ENCODE results near the gene LCOR.
"Not testable (repeated sequence)": the region's sequence is repeated elsewhere in the genome, so short reads cannot be mapped to it uniquely, and the experiment has no call there.

Gene LCOR

DNA sequence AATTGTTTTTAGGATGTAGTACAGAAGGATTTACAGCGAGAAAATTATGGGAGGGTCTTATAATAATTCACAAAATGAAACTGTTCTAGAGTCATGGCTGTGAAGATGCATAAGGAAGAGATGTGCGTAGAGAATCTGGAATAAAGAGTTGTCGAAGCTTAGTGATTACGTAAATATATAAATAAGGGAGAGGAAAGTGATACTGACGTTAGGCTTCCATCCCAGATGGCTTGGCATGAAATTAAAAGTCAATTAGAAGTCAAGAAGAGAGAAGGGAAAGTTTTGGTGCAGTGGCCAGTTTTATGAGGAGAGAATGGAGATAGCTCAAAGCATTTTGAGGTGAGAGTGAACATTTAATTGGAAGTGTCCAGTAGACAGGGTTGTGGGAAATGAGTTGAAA, 85.5 kb downstream of the LCOR start:
- peaks cover 22% of the 10 kb centered on the region for H3K4me1 ChIP-seq
- no peaks in the 10 kb centered on the region for H3K36me3 ChIP-seq (replicated peaks)
- DNase-seq (ENCODE audit: low spot score in 2 of 2), result no peak
- H3K27me3 ChIP-seq (ENCODE audit: low read depth), result no peaks in the 10 kb centered on the region
- H3K4me3 ChIP-seq, result no peak overlapping the region
- H3K9me3 ChIP-seq, result no peaks in the 10 kb centered on the region
- in situ Hi-C loops (cut with MboI; ENCODE audit: low sequenced_read_pairs), result no loop called here

DNA sequence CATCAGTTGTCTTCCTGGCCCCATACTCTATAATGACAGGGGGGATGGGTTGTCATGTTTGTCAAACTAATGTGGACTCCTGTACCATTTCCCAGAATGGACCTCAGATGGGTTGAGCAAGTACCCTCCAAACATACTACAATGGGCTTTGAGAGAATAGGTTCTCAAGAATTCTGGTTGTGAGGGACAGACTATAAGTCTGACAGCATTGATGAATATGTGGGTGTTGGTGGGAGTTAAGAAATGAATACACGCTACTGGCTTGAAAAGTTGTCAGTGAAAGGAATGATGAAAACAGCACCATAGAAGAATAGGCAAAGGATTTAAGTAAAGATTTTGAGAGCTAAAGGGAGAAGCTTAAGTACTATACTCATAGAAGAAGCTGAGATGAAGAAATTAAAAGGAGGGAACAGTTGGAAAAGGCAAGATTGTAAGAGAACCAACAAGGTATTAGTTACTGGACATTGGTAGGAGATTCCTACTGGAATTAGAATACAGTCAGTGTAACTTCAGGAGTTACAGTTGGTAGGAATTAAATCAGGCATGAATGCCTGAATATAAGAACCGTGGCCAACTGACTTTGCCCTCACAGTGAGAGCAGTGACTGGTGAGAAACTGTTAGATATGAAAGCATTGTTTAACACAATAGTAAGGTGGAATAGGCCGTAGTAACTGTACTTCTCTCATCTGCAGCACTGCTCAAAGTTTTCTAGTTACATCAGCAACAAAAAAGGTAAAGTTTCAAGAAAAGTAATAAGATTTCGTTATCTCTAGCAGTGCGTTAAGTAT, 86.3 kb downstream of the LCOR start:
- Histone ChIP-seq H3K9me3 (no peaks in the 10 kb centered on the region), H3K4me3 (no peak overlapping the region), H3K36me3 (replicated peaks) (no peaks in the 10 kb centered on the region), H3K4me1 (peaks cover 22% of the 10 kb centered on the region), H3K27me3 (ENCODE audit: low read depth) (no peaks in the 10 kb centered on the region)
- peak in 1 of 2 experiments; percentile 17 for DNase-seq (ENCODE audit: low spot score in 2 of 2)
- in situ Hi-C loops (cut with MboI; ENCODE audit: low sequenced_read_pairs), result no loop called here

DNA sequence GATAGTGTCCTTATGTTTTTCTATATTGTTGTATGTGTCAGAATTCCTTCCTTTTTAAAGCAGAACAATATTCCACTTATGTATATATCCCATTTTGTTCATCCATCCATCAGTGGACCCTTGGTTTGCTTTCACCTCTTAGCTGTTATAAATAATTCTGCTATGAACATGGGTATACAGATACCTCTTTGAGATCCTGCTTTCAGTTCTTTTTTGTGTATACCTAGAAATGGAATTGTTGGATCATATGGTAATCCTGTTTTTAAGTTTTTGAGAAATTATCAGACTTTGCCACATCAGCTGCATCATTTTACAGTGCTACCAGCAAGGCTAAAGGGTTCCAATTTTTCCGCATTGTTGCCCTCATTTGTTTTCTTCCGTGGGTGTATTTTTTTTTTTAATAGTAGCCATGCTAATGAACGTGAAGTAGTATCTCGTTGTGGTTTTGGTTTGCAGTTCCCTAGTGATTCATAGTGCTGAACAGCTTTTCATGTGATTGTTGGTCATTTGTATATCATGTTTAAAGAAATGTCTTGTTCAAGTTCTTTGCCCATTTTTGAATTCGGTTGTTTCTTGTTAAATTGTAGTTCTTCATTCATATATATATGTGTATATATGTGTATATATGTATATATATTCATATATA, 87.8 kb downstream of the LCOR start:
- H3K36me3 ChIP-seq (replicated peaks), result no peaks in the 10 kb centered on the region
- no peaks in the 10 kb centered on the region for H3K9me3 ChIP-seq
- in situ Hi-C loops (cut with MboI; ENCODE audit: low sequenced_read_pairs), result no loop called here
- peaks cover 22% of the 10 kb centered on the region for H3K4me1 ChIP-seq
- H3K27me3 ChIP-seq (ENCODE audit: low read depth), result no peaks in the 10 kb centered on the region
- DNase-seq (ENCODE audit: low spot score in 2 of 2), result no peak
- H3K4me3 ChIP-seq, result no peak overlapping the region

DNA sequence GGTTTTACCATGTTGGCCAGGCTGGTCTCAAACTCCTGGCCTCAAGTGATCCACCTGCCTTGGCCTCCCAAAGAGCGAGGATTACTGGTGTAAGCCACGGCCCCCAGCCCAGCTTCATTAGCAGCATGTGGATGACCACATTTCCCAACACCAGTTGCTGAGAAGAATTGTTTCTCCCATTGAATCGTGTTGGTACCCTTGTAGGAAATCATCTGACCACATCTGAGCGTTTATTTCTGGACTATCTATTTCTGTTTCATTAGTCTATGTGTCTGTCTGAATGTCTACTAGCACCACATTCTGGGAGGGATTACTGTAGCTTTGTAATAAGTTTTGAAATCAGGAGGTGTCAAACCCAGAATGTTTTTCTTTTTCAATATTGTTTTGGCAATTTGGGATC, 89.6 kb downstream of the LCOR start:
- H3K9me3 ChIP-seq, result no peaks in the 10 kb centered on the region
- DNase-seq (ENCODE audit: low spot score in 2 of 2), result no peak
- H3K36me3 ChIP-seq (replicated peaks), result no peaks in the 10 kb centered on the region
- H3K4me3 ChIP-seq, result no peak overlapping the region
- H3K4me1 ChIP-seq, result peaks cover 22% of the 10 kb centered on the region
- in situ Hi-C loops (cut with MboI; ENCODE audit: low sequenced_read_pairs), result no loop called here
- H3K27me3 ChIP-seq (ENCODE audit: low read depth), result no peaks in the 10 kb centered on the region

DNA sequence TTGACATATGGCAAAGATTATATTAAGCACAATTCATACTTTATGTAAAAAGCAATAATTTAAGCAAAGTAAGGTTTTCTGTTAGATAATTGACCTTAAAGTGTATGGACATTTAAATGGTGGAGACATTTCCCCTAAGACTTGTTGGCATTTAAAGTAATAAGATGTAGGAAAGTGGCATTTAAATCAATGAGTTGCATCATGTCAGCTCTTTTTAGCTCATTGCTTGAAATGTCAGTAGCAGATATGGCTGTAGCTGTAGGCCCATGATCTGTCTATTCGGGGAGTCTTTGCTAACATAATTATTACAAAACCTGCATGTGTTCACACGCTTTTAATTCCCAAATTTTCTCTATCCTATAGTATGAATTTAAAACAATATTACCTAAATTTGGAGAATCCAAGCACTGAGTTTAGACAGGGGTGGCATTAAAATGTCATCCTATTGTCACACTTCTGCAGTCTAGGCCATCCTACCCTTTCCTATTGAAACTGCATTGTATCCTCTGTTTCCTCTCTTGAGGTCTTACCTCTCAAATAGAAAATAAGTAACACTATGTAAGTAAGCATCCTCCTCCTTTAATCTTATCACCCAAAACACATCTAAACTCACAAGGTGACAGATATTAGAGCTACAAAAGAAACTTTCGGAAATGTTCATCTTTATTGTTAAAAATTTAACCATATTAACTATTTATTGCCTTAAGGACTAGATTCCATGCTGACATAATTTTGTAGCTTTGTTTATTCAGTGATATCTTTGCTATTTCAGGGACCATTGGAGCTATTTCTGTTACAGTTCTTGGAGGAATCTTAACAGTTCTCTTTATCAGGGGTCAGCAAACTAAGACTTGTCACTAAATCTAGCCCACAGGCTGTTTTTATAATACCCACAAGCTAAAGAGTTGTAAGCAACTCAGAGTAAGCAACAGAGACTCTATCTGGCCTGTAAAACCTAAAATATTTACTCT, 91.2 kb downstream of the LCOR start:
- no peak for DNase-seq (ENCODE audit: low spot score in 2 of 2)
- Histone ChIP-seq H3K9me3 (no peaks in the 10 kb centered on the region), H3K27me3 (ENCODE audit: low read depth) (no peaks in the 10 kb centered on the region), H3K4me1 (peaks cover 16% of the 10 kb centered on the region), H3K4me3 (no peak overlapping the region), H3K36me3 (replicated peaks) (peaks cover 5% of the 10 kb centered on the region; the same call in 1 of the 2 replicates)
- in situ Hi-C loops (cut with MboI; ENCODE audit: low sequenced_read_pairs), result no loop called here

DNA sequence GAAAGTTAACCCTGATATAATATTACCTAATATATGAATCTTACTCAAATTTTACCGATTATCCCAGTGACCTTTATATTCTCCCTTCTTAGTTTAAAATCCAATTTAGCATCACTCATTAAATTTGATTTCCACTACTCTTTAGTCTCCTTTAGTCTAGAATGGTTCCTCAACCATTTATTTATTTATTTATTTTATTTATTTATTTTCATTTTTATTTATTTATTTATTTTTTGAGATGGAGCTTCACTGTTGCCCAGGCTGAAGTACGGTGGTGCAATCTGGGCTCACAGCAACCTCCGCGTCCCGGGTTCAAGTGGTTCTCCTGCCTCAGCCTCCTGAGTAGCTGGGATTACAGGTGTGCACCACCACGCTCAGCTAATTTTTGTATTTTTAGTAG, 92.8 kb downstream of the LCOR start:
- in situ Hi-C loops (cut with MboI; ENCODE audit: low sequenced_read_pairs), result no loop called here
- no peaks in the 10 kb centered on the region for H3K9me3 ChIP-seq

DNA sequence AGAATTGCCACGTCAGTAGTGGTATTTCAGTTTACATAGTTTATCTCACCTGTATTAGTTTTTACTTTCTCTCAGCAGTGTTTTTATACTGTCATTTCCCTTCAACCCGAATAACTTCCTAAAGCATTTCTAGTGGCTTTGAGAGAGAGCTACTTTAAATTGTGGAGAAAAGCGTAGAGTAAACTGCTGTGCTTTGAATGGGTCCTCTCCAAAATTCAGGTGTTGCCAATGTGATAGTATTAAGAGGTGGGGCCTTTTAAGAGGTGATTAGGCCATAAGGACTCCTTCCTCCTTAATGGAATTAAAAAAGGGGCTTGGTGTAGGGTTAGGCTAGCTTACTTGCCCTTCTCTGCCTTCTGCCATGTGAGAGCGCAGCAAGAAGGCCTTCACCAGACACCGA, 98.4 kb downstream of the LCOR start:
- no peaks in the 10 kb centered on the region for H3K4me1 ChIP-seq
- H3K9me3 ChIP-seq, result no peaks in the 10 kb centered on the region
- no peak for DNase-seq (ENCODE audit: low spot score in 2 of 2)
- in situ Hi-C loops (cut with MboI; ENCODE audit: low sequenced_read_pairs), result no loop called here
- H3K27me3 ChIP-seq (ENCODE audit: low read depth), result no peaks in the 10 kb centered on the region
- H3K4me3 ChIP-seq, result no peak overlapping the region
- H3K36me3 ChIP-seq (replicated peaks), result peaks cover 5% of the 10 kb centered on the region; the same call in 1 of the 2 replicates

More for the DNA sequence above, 92.8 kb downstream of the LCOR start:
- DNase-seq (ENCODE audit: low spot score in 2 of 2), result no peak
- no peak overlapping the region for H3K4me3 ChIP-seq
- peaks cover under 1% of the 10 kb centered on the region; the same call in 1 of the 2 replicates for H3K4me1 ChIP-seq
- peaks cover 5% of the 10 kb centered on the region; the same call in 1 of the 2 replicates for H3K36me3 ChIP-seq (replicated peaks)
- no peaks in the 10 kb centered on the region for H3K27me3 ChIP-seq (ENCODE audit: low read depth)

DNA sequence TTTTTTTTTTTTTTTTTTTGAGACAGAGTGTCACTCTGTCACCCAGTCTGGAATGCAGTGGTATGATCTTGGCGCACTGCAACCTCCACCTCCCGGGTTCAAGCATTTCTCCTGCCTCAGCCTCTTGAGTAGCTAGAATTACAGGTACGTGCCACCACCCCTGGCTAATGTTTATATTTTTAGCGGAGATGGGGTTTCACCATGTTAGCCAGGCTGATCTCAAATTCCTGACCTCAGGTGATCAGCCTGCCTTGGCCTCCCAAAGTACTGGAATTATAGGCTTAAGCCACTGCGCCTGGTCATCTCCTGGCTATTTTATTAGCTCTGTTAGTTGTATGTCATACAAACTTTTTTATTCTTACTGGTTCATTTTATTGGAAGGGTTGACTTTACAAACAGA, 103.0 kb downstream of the LCOR start:
- peaks cover 3% of the 10 kb centered on the region; the same call in 1 of the 2 replicates for H3K36me3 ChIP-seq (replicated peaks)
- H3K4me1 ChIP-seq, result no peaks in the 10 kb centered on the region
- no peaks in the 10 kb centered on the region for H3K27me3 ChIP-seq (ENCODE audit: low read depth)
- H3K9me3 ChIP-seq, result no peaks in the 10 kb centered on the region
- in situ Hi-C loops (cut with MboI; ENCODE audit: low sequenced_read_pairs), result no loop called here
- DNase-seq (ENCODE audit: low spot score in 2 of 2), result no peak
- H3K4me3 ChIP-seq, result no peak overlapping the region

DNA sequence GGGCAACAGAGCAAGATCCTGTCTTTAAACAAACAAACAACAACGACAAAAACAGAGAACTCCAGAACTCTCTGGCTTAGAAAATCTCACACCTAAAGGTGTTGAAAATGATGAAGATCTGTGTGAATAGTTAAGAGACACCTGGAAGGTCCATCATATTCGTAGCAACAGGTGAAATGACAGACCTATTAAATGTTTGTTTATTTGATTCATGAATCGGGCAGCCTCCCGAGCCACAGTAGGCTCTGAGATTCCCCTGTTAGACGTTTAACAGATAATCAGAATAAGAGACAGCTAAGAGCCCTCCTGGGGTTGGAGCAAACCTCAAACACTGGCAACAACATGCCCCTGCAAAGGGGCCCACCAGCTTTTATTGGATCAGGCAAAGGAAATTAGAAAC, 103.7 kb downstream of the LCOR start:
- H3K4me1 ChIP-seq, result no peaks in the 10 kb centered on the region
- in situ Hi-C loops (cut with MboI; ENCODE audit: low sequenced_read_pairs), result no loop called here
- peaks cover 3% of the 10 kb centered on the region; the same call in 1 of the 2 replicates for H3K36me3 ChIP-seq (replicated peaks)
- DNase-seq (ENCODE audit: low spot score in 2 of 2), result no peak
- H3K4me3 ChIP-seq, result no peak overlapping the region
- no peaks in the 10 kb centered on the region for H3K9me3 ChIP-seq
- no peaks in the 10 kb centered on the region for H3K27me3 ChIP-seq (ENCODE audit: low read depth)

DNA sequence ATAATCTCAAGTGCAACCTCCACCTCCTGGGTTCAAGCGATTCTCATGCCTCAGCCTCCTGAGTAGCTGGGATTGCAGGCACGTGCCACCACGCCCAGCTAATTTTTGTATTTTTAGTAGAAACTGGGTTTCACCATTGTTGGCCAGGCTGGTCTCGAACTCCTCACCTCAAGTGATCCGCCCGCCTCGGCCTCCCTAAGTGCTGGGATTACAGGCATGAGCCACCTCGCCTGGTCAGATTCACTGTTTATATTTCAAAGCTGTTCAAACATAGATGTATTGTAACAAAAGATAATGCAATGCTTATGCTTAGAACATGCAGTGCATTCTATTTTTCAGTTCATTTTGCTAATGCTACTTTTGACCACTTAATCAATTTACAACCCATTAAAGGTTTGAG, 111.1 kb downstream of the LCOR start:
- DNase-seq (ENCODE audit: low spot score in 2 of 2); H3K27me3 ChIP-seq (ENCODE audit: low read depth); H3K9me3 ChIP-seq; H3K4me1 ChIP-seq; H3K36me3 ChIP-seq (replicated peaks); in situ Hi-C loops (cut with MboI; ENCODE audit: low sequenced_read_pairs); H3K4me3 ChIP-seq: not testable (repeated sequence)

DNA sequence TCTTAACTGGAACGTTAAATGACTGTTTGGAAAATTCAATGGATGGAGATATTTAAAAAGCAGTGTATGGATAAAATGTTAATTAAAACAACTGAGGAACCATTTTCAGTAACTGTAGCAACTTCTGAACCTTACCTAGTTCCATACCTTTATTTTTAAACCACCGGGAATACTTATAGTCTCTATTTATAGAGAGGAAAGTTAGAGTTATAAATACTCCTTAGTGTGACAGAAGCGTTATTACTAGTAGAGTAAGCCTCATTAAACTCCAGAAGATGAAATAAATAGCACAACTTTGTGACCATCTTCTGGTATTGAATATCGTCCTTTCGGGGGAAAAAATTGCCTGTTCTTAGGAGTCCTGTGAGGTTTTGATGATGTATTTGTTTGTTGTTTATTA, 114.9 kb downstream of the LCOR start:
- Histone ChIP-seq H3K36me3 (replicated peaks) (peaks cover 15% of the 10 kb centered on the region), H3K9me3 (no peaks in the 10 kb centered on the region), H3K27me3 (ENCODE audit: low read depth) (no peaks in the 10 kb centered on the region), H3K4me3 (no peak overlapping the region), H3K4me1 (no peaks in the 10 kb centered on the region)
- in situ Hi-C loops (cut with MboI; ENCODE audit: low sequenced_read_pairs), result no loop called here
- DNase-seq (ENCODE audit: low spot score in 2 of 2), result no peak

DNA sequence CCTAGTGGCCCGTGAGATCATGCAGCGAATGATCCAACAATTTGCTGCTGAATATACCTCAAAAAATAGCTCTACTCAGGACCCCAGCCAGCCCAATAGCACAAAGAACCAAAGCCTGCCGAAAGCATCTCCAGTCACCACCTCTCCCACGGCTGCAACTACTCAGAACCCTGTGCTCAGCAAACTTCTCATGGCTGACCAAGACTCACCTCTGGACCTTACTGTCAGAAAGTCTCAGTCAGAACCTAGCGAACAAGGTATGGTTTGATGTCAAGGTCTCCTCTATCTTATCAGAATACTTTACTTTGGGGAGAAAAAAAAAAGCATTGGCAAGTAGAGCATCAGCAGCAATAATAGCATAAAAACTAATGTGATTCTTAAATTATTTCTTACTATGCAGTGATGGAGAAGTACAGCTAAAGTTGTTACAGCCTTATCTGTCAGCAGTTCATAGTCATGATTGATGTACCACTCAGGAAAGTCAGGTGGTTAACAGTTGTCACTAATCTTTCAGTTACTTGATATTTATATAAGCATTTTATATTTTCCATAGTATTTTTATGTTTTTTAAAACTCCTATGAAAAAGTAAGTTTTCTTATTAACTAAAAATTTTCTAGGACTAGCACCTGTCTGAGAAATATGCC, 117.1 kb downstream of the LCOR start:
- H3K27me3 ChIP-seq (ENCODE audit: low read depth), result no peaks in the 10 kb centered on the region
- no peak overlapping the region for H3K4me3 ChIP-seq
- no peaks in the 10 kb centered on the region for H3K4me1 ChIP-seq
- DNase-seq (ENCODE audit: low spot score in 2 of 2), result no peak
- in situ Hi-C loops (cut with MboI; ENCODE audit: low sequenced_read_pairs), result no loop called here
- H3K36me3 ChIP-seq (replicated peaks), result peaks cover 15% of the 10 kb centered on the region
- no peaks in the 10 kb centered on the region for H3K9me3 ChIP-seq

DNA sequence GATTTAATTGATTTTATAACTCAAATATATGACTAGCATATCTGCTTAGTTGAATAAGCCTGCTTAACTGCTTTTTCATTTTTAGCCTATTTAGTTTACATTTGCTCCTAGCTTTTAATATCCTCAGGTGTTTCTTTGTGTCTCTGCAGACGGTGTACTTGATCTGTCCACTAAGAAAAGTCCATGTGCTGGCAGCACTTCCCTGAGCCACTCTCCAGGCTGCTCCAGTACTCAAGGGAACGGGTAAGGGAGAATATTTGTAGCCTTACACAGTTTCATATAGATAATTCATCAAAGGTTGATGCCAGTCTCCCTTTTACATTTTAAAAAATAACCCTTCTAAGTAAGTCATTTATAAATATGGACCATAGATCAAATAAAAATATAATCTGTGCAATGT, 119.9 kb downstream of the LCOR start:
- Histone ChIP-seq H3K9me3 (no peaks in the 10 kb centered on the region), H3K36me3 (replicated peaks) (peaks cover 19% of the 10 kb centered on the region), H3K4me3 (no peak overlapping the region), H3K27me3 (ENCODE audit: low read depth) (no peaks in the 10 kb centered on the region), H3K4me1 (peaks cover 7% of the 10 kb centered on the region)
- no peak for DNase-seq (ENCODE audit: low spot score in 2 of 2)
- in situ Hi-C loops (cut with MboI; ENCODE audit: low sequenced_read_pairs), result no loop called here
